HEK293 (cell line): Measurements from ENCODE around the gene STX11.
A peak's percentile ranks its signal among the peaks of the same experiment; 100 is the strongest.

Experiments
- CTCF ChIA-PET: fragments of 350-600 bp; formaldehyde crosslinking; extraction: SDS; loops from one replicate; lab custom pipeline; 2021; ENCODE audit warnings: antibody characterized with exemption; lab: Yijun Ruan, JAX
- POLR2A ChIA-PET: fragments of 300-600 bp; formaldehyde crosslinking; extraction: SDS; loops from one replicate; lab custom pipeline; 2020; ENCODE audit warnings: antibody characterized with exemption, inconsistent platforms; lab: Yijun Ruan, JAX
- H3K27ac ChIP-seq: fragments of 200-500 bp; sonication (Bioruptor generic); 2 replicates; pipeline ENCODE4 v1.5.1; 2014; ENCODE audit warnings: low read depth, low read length, control low read depth, inconsistent platforms; ENCODE audit errors: extremely low read depth
- H3K36me3 ChIP-seq, 2 experiments: fragments of 200-500 bp in 1 of 2; sonication (Bioruptor generic) in 1 of 2; 1 replicate in 1 of 2; 2 replicates in 1 of 2; pipeline ENCODE4 v1.5.1; 2014 to 2017; ENCODE audit warnings: inconsistent platforms in 2 of 2, low read length in 2 of 2; ENCODE audit not compliant: control insufficient read depth in 2 of 2, insufficient read depth in 1 of 2
- H3K4me1 ChIP-seq: fragments of 200-500 bp; sonication (Bioruptor generic); 2 replicates; pipeline ENCODE4 v1.5.1; 2014; ENCODE audit warnings: mild to moderate bottlenecking, low read length, inconsistent platforms; ENCODE audit not compliant: control insufficient read depth, insufficient read depth
- H3K4me3 ChIP-seq: 2 replicates; pipeline ENCODE4 v1.5.1; 2011; ENCODE audit warnings: low read depth, mild to moderate bottlenecking, control low read depth, low read length, moderate library complexity
- H3K9me3 ChIP-seq: fragments of 200-500 bp; sonication (Bioruptor generic); 2 replicates; pipeline ENCODE4 v1.5.1; 2014; ENCODE audit warnings: low read depth, low read length, inconsistent platforms; ENCODE audit not compliant: control insufficient read depth, insufficient read depth
- GLIS2 ChIP-seq: fragments of 450-650 bp; formaldehyde crosslinking; IDR thresholded peaks from 2 replicates; pipeline ENCODE4 v1.5.1; 2016; ENCODE audit warnings: missing biosample characterization, missing genetic modification characterization
- HOXA7 ChIP-seq: sonication (generic); formaldehyde crosslinking; IDR thresholded peaks from 2 replicates; pipeline ENCODE4 v1.8.1; 2022; ENCODE audit warnings: missing genetic modification reagents, borderline replicate concordance
- PBX3 ChIP-seq: sonication (generic); formaldehyde crosslinking; IDR thresholded peaks from 2 replicates; pipeline ENCODE4 v1.8.1; 2022; ENCODE audit warnings: mild to moderate bottlenecking, moderate library complexity, missing genetic modification reagents
- RBAK ChIP-seq: fragments of 450-650 bp; formaldehyde crosslinking; IDR thresholded peaks from 2 replicates; pipeline ENCODE4 v1.5.1; 2016; ENCODE audit warnings: missing biosample characterization, missing genetic modification characterization
- SCRT2 ChIP-seq: fragments of 450-650 bp; formaldehyde crosslinking; IDR thresholded peaks from 2 replicates; pipeline ENCODE4 v1.5.1; 2016; ENCODE audit warnings: missing biosample characterization, missing genetic modification characterization
- SETDB1 ChIP-seq: IDR thresholded peaks from one replicate; pipeline ENCODE4 v1.6.1; 2017; ENCODE audit warnings: mild to moderate bottlenecking, low read length, moderate library complexity, mixed read lengths; ENCODE audit not compliant: insufficient read length
- ZBTB26 ChIP-seq: fragments of 450-650 bp; formaldehyde crosslinking; optimal IDR thresholded peaks from 2 replicates; pipeline ENCODE3; 2016; ENCODE audit warnings: missing biosample characterization, mild to moderate bottlenecking, missing genetic modification characterization
- ZNF132 ChIP-seq: fragments of 450-650 bp; formaldehyde crosslinking; IDR thresholded peaks from 2 replicates; pipeline ENCODE4 v1.5.1; 2017; ENCODE audit warnings: missing biosample characterization, missing genetic modification characterization, borderline replicate concordance
- ZNF133 ChIP-seq: fragments of 450-650 bp; formaldehyde crosslinking; IDR thresholded peaks from 2 replicates; pipeline ENCODE4 v1.5.1; 2016; ENCODE audit warnings: missing biosample characterization, missing genetic modification characterization
- ZNF138 ChIP-seq: fragments of 450-650 bp; formaldehyde crosslinking; IDR thresholded peaks from 2 replicates; pipeline ENCODE4 v1.5.1; 2016; ENCODE audit warnings: missing biosample characterization, missing genetic modification characterization, borderline replicate concordance
- ZNF175 ChIP-seq: fragments of 450-650 bp; formaldehyde crosslinking; IDR thresholded peaks from 2 replicates; pipeline ENCODE4 v1.5.1; 2016; ENCODE audit warnings: missing biosample characterization, missing genetic modification characterization
- ZNF18 ChIP-seq: fragments of 450-650 bp; formaldehyde crosslinking; IDR thresholded peaks from 2 replicates; pipeline ENCODE4 v1.5.1; 2016; ENCODE audit warnings: missing biosample characterization, missing genetic modification characterization
- ZNF2 ChIP-seq: fragments of 450-650 bp; formaldehyde crosslinking; IDR thresholded peaks from 2 replicates; pipeline ENCODE4 v1.5.1; 2016; ENCODE audit warnings: missing biosample characterization, missing genetic modification characterization
- ZNF341 ChIP-seq: fragments of 450-650 bp; formaldehyde crosslinking; IDR thresholded peaks from 2 replicates; pipeline ENCODE4; 2016; ENCODE audit warnings: low read depth, missing biosample characterization, missing genetic modification characterization
- ZNF394 ChIP-seq: fragments of 450-650 bp; formaldehyde crosslinking; IDR thresholded peaks from 2 replicates; pipeline ENCODE4 v1.5.1; 2016; ENCODE audit warnings: missing biosample characterization, missing genetic modification characterization, mild to moderate bottlenecking, moderate library complexity, borderline replicate concordance
- ZNF521 ChIP-seq: fragments of 450-650 bp; formaldehyde crosslinking; IDR thresholded peaks from 2 replicates; pipeline ENCODE4 v1.5.1; 2017; ENCODE audit warnings: missing biosample characterization, mild to moderate bottlenecking, missing genetic modification characterization
- ZNF544 ChIP-seq: fragments of 450-650 bp; formaldehyde crosslinking; IDR thresholded peaks from 2 replicates; pipeline ENCODE4 v1.5.0; 2017; ENCODE audit warnings: missing biosample characterization, missing genetic modification characterization
- ZNF561 ChIP-seq: fragments of 450-650 bp; IDR thresholded peaks from 2 replicates; pipeline ENCODE4 v1.5.1; 2018; ENCODE audit warnings: missing biosample characterization, missing genetic modification characterization, borderline replicate concordance
- ZNF629 ChIP-seq: fragments of 450-650 bp; formaldehyde crosslinking; IDR thresholded peaks from 2 replicates; pipeline ENCODE4 v1.5.1; 2017; ENCODE audit warnings: missing biosample characterization, missing genetic modification characterization
- ZNF645 ChIP-seq: fragments of 450-650 bp; formaldehyde crosslinking; IDR thresholded peaks from 2 replicates; pipeline ENCODE4; 2016; ENCODE audit warnings: missing biosample characterization, missing genetic modification characterization
- ZNF654 ChIP-seq: fragments of 450-650 bp; formaldehyde crosslinking; IDR thresholded peaks from 2 replicates; pipeline ENCODE4 v1.5.1; 2016; ENCODE audit warnings: low read depth, missing biosample characterization, missing genetic modification characterization
- ZNF660 ChIP-seq: fragments of 450-650 bp; IDR thresholded peaks from 2 replicates; pipeline ENCODE4 v1.5.1; 2018; ENCODE audit warnings: missing biosample characterization, mild to moderate bottlenecking, missing genetic modification characterization
- ZSCAN18 ChIP-seq: fragments of 450-650 bp; formaldehyde crosslinking; IDR thresholded peaks from 2 replicates; pipeline ENCODE4 v1.5.1; 2016; ENCODE audit warnings: missing biosample characterization, missing genetic modification characterization

Gene STX11

GRCh38 chr6:144217264-144217663, 66.9 kb downstream of the STX11 start:
- Histone ChIP-seq H3K4me3 (no peak overlapping the region), H3K4me1 (no peaks in the 10 kb centered on the region), H3K27ac (no peak overlapping the region), H3K9me3 (no peaks in the 10 kb centered on the region), H3K36me3 (no peaks in the 10 kb centered on the region)
- ChIA-PET POLR2A (interaction anchor here (1.0 to 1.2 kb wide), 4 partner anchors 47 to 197 kb away, joined by 3 to 8 read pairs (median 4); partner anchors contain the start of gene UTRN), CTCF (interaction anchor here (0.6 to 3.6 kb wide), 16 partner anchors 12 to 1523 kb away, joined by 3 to 19 read pairs (median 4); partner anchors contain the start of gene STX11)
- TF ChIP-seq PBX3, result no peak
- no peak for TF ChIP-seq ZNF18 (tag by site-specific recombination)
- no peak for TF ChIP-seq RBAK (tag by site-specific recombination)
- no peak for TF ChIP-seq ZNF138 (tag by site-specific recombination)
- no peak for TF ChIP-seq ZSCAN18 (tag by site-specific recombination)
- no peak for TF ChIP-seq ZNF175 (tag by site-specific recombination)
- no peak for TF ChIP-seq ZNF544 (tag by site-specific recombination)
- TF ChIP-seq ZNF629, result no peak

- POLR2A ChIA-PET, result interaction anchor here (0.6 kb wide), 1 partner anchor 526 kb away, joined by 4 read pairs; no protein-coding TSS in a partner anchor
- Histone ChIP-seq H3K4me1 (no peaks in the 10 kb centered on the region), H3K9me3 (no peaks in the 10 kb centered on the region), H3K27ac (no peak overlapping the region), H3K4me3 (no peak overlapping the region), H3K36me3 (no peaks in the 10 kb centered on the region)
- TF ChIP-seq SETDB1 (peak; percentile 84), ZNF394 (tag by site-specific recombination) (no peak)
- CTCF ChIA-PET, result interaction anchor here (0.6 to 3.6 kb wide), 23 partner anchors 10 to 1524 kb away, joined by 3 to 19 read pairs (median 4); partner anchors contain the start of gene STX11
Measured at GRCh38 chr6:144217797-144218196, 67.5 kb downstream of the STX11 start.

GRCh38 chr6:144219056-144219685, 68.9 kb downstream of the STX11 start:
- ChIA-PET POLR2A (no interaction called here), CTCF (interaction anchor here (0.6 to 3.6 kb wide), 40 partner anchors 9 to 1669 kb away, joined by 3 to 19 read pairs (median 4); partner anchors contain the start of gene UTRN)
- no peaks in the 10 kb centered on the region for H3K4me1 ChIP-seq
- H3K27ac ChIP-seq, result no peak overlapping the region
- H3K36me3 ChIP-seq, result no peaks in the 10 kb centered on the region
- H3K4me3 ChIP-seq, result no peak overlapping the region
- H3K9me3 ChIP-seq, result no peaks in the 10 kb centered on the region
- 0 out of 2 replicates have a peak, but pooled peaks have one; percentile 31 for TF ChIP-seq ZNF2
- no peak for TF ChIP-seq GLIS2 (tag by site-specific recombination)
- TF ChIP-seq ZBTB26 (tag by site-specific recombination), result no peak
- no peak for TF ChIP-seq ZNF561 (tag by site-specific recombination)
- peak; percentile 58 for TF ChIP-seq ZNF654 (tag by site-specific recombination)
- no peak for TF ChIP-seq ZNF645 (tag by site-specific recombination)
- TF ChIP-seq SCRT2 (tag by site-specific recombination), result no peak
- no peak for TF ChIP-seq ZNF521
- TF ChIP-seq ZNF341 (tag by site-specific recombination), result no peak
- TF ChIP-seq ZNF660, result 0 out of 2 replicates have a peak, but pooled peaks have one; percentile 28
- TF ChIP-seq ZNF132 (tag by site-specific recombination), result no peak
- TF ChIP-seq HOXA7 (CRISPR knock-in tag), result no peak
- no peak for TF ChIP-seq ZNF133 (tag by site-specific recombination)
